T-cell (primary cell): ENCODE measurements around the gene STK35. TPM values are rescaled to one million over a fixed set of nuclear protein-coding genes. Genes with fewer than 3 reads are reported as not detected.

Experiments used
- ATAC-seq, 4 experiments: fragments of 200-7000 bp in 3 of 4; fragments of 150-1000 bp in 1 of 4; cut with Tn5 transposase; replicated peaks in 1 of 4; 1 replicate in 3 of 4; 2 replicates in 1 of 4; pipeline ENCODE4 v1.10.0; 2021; ENCODE audit warnings: moderate library complexity in 3 of 4, mild to moderate bottlenecking in 2 of 4, moderate number of reproducible peaks in 1 of 4
- CTCF ChIA-PET, 2 donors: fragments of 300-600 bp; sonication (Branson Sonifier 250); formaldehyde crosslinking; loops; one replicate each; lab custom pipeline; 2022; ENCODE audit warnings: antibody characterized with exemption in 2 of 2; lab: Charles Lee
- POLR2A ChIA-PET, 2 donors: fragments of 300-600 bp; sonication (Branson Sonifier 250); formaldehyde crosslinking; loops; one replicate each; lab custom pipeline; 2022; ENCODE audit warnings: antibody characterized with exemption in 2 of 2; lab: Charles Lee
- DNase-seq, 35 experiments: peaks; one replicate each; pipeline versions ENCODE4 v3.0.0 to v3.0.0-alpha.2; 2013 to 2023
- H3K27ac ChIP-seq: one replicate; pipeline ENCODE4 v1.5.1; 2013; ENCODE audit warnings: low read length
- H3K27me3 ChIP-seq, 2 experiments: replicated peaks in 1 of 2; 1 replicate in 1 of 2; 2 replicates in 1 of 2; pipeline versions ENCODE4 v1.6.1 to v1.7.0; 2013; ENCODE audit warnings: low read length in 1 of 2, mixed read lengths in 1 of 2; ENCODE audit not compliant: control insufficient read depth in 2 of 2, insufficient read depth in 2 of 2; ENCODE audit errors: extremely low read depth in 1 of 2
- H3K36me3 ChIP-seq, 2 donors: 1 replicate in 1 of 2; 2 replicates in 1 of 2; pipeline versions ENCODE4 v1.6.1 to v1.7.0; 2013; ENCODE audit warnings: low read length in 1 of 2; ENCODE audit not compliant: control insufficient read depth in 2 of 2, insufficient read depth in 1 of 2; ENCODE audit errors: extremely low read depth in 1 of 2
- H3K4me1 ChIP-seq, 2 experiments: 1 replicate in 1 of 2; 2 replicates in 1 of 2; pipeline versions ENCODE4 v1.6.1 to v1.7.0; 2013; ENCODE audit warnings: low read length in 2 of 2, mixed read lengths in 1 of 2; ENCODE audit not compliant: insufficient read depth in 2 of 2, control insufficient read depth in 1 of 2; ENCODE audit errors: extremely low read depth in 1 of 2
- H3K4me3 ChIP-seq, 2 donors: 1 replicate in 1 of 2; 2 replicates in 1 of 2; pipeline versions ENCODE4 v1.5.1 to v1.7.0; 2013; ENCODE audit warnings: mild to moderate bottlenecking in 2 of 2, low read length in 1 of 2, moderate library complexity in 1 of 2; ENCODE audit not compliant: control insufficient read depth in 1 of 2; ENCODE audit errors: extremely low read depth in 1 of 2
- H3K9me3 ChIP-seq: 2 replicates; pipeline ENCODE4 v1.7.0; 2013
- H3K27ac Mint-ChIP-seq, 2 donors: one replicate each; pipeline ENCODE4 v1.8.0; 2020 to 2021; ENCODE audit warnings: mild to moderate bottlenecking in 2 of 2, mixed read lengths in 2 of 2
- H3K27me3 Mint-ChIP-seq, 2 donors: one replicate each; pipeline ENCODE4 v1.8.0; 2021 to 2022; ENCODE audit warnings: mixed read lengths in 2 of 2
- H3K36me3 Mint-ChIP-seq: one replicate; pipeline ENCODE4 v1.8.0; 2021; ENCODE audit warnings: mixed read lengths
- H3K4me1 Mint-ChIP-seq, 3 donors: one replicate each; pipeline ENCODE4 v1.8.0; 2020 to 2022; ENCODE audit warnings: mixed read lengths in 3 of 3, mild to moderate bottlenecking in 1 of 3
- H3K4me3 Mint-ChIP-seq, 3 donors: one replicate each; pipeline ENCODE4 v1.8.0; 2020 to 2022; ENCODE audit warnings: mild to moderate bottlenecking in 3 of 3, mixed read lengths in 3 of 3, moderate library complexity in 3 of 3
- H3K9me3 Mint-ChIP-seq, 3 donors: one replicate each; pipeline ENCODE4 v1.8.0; 2020 to 2022; ENCODE audit warnings: mixed read lengths in 3 of 3
- WGBS: methylation state at CpG from one replicate; pipeline ENCODE4 v1.1.5; 2013; ENCODE audit warnings: missing lambda C conversion rate; ENCODE audit not compliant: insufficient coverage; 5-methylcytosine and 5-hydroxymethylcytosine counted together
- total RNA-seq, 35 experiments: library from RNA in 6 of 35; stranded (reverse) in 6 of 35; fragments of 120-200 nt in 1 of 35; gene quantifications; one replicate each; pipeline versions ENCODE4 v1.2.1 to v1.2.4 and lab custom pipeline; 2013 to 2026

STK35 gene
- total RNA-seq, 5 donors from 2014 or later (not counting 1 experiment from before 2014, with no cell fraction given), result 16.2 to 20.6 (median 19.3) TPM

DNA sequence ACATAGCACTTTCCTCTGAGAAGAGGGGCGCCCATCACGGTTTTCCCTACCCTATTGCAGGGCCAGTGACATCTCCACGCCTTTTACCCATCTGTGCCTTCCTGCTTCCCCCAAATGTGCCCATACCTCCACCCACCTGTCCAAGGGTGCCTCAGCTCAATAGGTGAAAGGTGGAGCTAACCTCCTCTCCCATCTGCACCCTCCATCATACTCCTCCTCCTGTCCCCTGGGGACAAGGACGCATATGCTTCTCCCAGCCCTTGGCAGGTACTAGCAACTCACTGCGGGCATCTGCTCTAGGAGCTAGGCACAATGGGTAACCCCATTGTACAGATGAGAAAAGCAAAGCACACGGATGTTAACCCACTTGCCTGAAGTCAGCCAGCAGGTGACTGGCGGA is 62.8 kb downstream of the STK35 start:
- Mint-ChIP-seq H3K27me3 (no peaks in the 10 kb centered on the region), H3K4me3 (no peak overlapping the region), H3K27ac (no peak overlapping the region), H3K9me3 (no peaks in the 10 kb centered on the region), H3K4me1 (no peaks in the 10 kb centered on the region), H3K36me3 (no peaks in the 10 kb centered on the region)
- Histone ChIP-seq H3K4me3 (no peak overlapping the region), H3K9me3 (no peaks in the 10 kb centered on the region), H3K27me3 (no peaks in the 10 kb centered on the region), H3K27ac (no peak overlapping the region), H3K4me1 (no peaks in the 10 kb centered on the region), H3K36me3 (no peaks in the 10 kb centered on the region)
- ChIA-PET POLR2A (interaction anchor here in 1 of 2 donors (0.6 kb wide), 1 partner anchor 674 kb away, joined by 3 read pairs; no protein-coding TSS in a partner anchor), CTCF (no interaction called here)
- ATAC-seq (no peak), DNase-seq (no peak)
- WGBS, result 80% methylated on average over 5 of the region's 7 CpGs

DNA sequence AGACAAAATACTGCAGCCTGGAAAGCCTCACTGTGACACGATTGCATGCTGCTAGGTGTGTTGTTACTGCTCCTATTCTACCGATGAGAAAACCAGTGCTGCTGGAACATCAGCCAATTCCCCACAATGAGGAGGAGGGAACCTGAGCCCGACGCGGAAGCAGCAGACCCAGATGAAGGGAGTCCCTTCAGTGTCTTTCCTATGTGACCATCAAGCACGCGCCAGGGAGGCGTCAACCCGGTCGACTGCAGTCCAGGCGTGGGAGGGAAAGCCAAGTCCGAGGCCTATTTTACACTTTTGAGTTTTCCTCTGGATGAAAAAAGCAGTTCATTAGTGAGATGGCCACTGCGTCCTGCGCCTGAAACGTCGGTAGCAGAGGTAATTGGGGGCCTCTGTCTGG is 63.3 kb downstream of the STK35 start:
- Mint-ChIP-seq H3K4me1 (no peaks in the 10 kb centered on the region), H3K27ac (no peak overlapping the region), H3K36me3 (no peaks in the 10 kb centered on the region), H3K27me3 (no peaks in the 10 kb centered on the region), H3K9me3 (no peaks in the 10 kb centered on the region), H3K4me3 (no peak overlapping the region)
- no peaks in the 10 kb centered on the region for H3K4me1 ChIP-seq
- H3K9me3 ChIP-seq, result no peaks in the 10 kb centered on the region
- CTCF ChIA-PET, result no interaction called here
- H3K4me3 ChIP-seq, result no peak overlapping the region
- no peaks in the 10 kb centered on the region for H3K27me3 ChIP-seq
- POLR2A ChIA-PET, result no interaction called here
- 84% methylated on average over 16 of the region's 16 CpGs for whole genome bisulfite sequencing
- H3K36me3 ChIP-seq, result no peaks in the 10 kb centered on the region
- H3K27ac ChIP-seq, result no peak overlapping the region
- DNase-seq (no peak), ATAC-seq (no peak)

DNA sequence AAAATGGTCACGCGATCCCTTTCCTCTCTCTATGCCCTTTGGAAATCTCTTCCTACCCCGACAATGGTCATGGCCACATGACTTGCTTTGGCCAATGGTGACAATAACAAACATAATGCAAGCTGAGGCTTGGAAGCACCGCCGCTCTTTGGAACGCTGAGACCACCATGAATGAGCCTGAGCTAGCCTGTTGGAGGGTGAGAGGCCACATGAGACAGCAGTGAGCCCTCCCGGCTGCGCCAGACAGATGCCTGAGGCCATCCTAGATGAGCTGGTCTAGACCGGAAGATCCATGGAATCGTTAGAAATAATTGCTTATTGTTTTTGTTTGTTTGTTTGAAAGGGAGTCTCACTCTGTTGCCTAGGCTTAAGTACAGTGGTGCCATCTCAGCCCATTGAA is 64.2 kb downstream of the STK35 start:
- H3K36me3 Mint-ChIP-seq, result no peaks in the 10 kb centered on the region
- CTCF ChIA-PET, result no interaction called here
- no peak overlapping the region for H3K27ac ChIP-seq

DNA sequence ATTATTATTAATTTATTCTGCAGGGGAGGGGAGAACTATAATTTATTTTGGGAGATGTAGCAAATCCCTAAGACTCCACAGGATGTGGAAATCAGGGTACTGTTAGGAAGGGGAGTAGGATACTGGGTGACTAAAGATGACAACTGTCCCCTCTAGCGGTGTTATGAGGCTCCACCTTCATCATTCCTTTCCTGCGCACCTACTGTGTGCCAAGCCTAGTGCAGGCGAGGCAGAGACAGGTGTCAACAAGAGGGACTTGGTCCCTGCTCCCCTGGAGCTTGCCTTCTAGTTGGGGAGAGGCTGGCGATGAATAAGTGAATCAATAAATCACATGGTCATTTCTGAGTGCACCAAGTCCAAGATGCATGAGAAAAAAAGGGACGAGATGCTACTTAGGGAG is 65.5 kb downstream of the STK35 start:
- ATAC-seq (no peak), DNase-seq (no peak)
- Mint-ChIP-seq H3K4me1 (no peaks in the 10 kb centered on the region), H3K9me3 (no peaks in the 10 kb centered on the region), H3K4me3 (no peak overlapping the region), H3K27me3 (peaks cover 5 to 10% of the 10 kb centered on the region in 2 donors), H3K27ac (no peak overlapping the region), H3K36me3 (no peaks in the 10 kb centered on the region)
- Histone ChIP-seq H3K27me3 (peaks cover 0 to 9% of the 10 kb centered on the region in 2 experiments), H3K4me3 (no peak overlapping the region), H3K36me3 (no peaks in the 10 kb centered on the region), H3K4me1 (no peaks in the 10 kb centered on the region), H3K9me3 (no peaks in the 10 kb centered on the region), H3K27ac (no peak overlapping the region)
- ChIA-PET CTCF (no interaction called here), POLR2A (no interaction called here)
- 58% methylated on average over 2 of the region's 5 CpGs for WGBS

More for the DNA sequence above, 64.2 kb downstream of the STK35 start:
- ATAC-seq (no peak), DNase-seq (no peak)
- H3K4me3 ChIP-seq, result no peak overlapping the region
- H3K27me3 Mint-ChIP-seq, result peaks cover 4% of the 10 kb centered on the region in 2 donors
- no peaks in the 10 kb centered on the region for H3K9me3 ChIP-seq
- no peaks in the 10 kb centered on the region for H3K4me1 ChIP-seq
- WGBS, result 88% methylated on average over 7 of the region's 10 CpGs
- no peak overlapping the region for H3K27ac Mint-ChIP-seq
- H3K36me3 ChIP-seq, result no peaks in the 10 kb centered on the region
- H3K4me3 Mint-ChIP-seq, result no peak overlapping the region
- H3K9me3 Mint-ChIP-seq, result no peaks in the 10 kb centered on the region
- peaks cover 0 to 4% of the 10 kb centered on the region in 2 experiments for H3K27me3 ChIP-seq
- POLR2A ChIA-PET, result no interaction called here
- no peaks in the 10 kb centered on the region for H3K4me1 Mint-ChIP-seq

DNA sequence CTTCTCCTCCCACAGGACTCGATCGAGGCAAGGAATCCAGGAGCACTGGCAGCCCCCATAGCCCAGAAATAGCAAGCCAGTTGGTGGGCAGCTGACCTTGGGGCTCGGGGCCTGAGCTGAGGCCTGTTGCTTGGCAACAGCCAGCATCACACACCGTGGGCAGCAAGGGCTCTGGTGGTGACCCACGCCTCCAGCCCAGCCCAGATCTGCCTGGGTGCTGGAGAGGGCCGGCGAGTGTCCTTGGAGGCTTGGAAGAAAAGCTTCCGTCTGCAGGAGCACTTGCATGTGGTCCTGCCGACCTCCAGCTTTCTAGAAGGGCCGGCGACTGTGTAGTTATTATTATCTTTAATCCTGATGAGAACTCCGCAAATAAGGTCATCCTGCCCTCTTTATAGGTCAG is 67.3 kb downstream of the STK35 start:
- no peaks in the 10 kb centered on the region for H3K9me3 Mint-ChIP-seq
- Histone ChIP-seq H3K27ac (no peak overlapping the region), H3K27me3 (peaks cover 0 to 14% of the 10 kb centered on the region in 2 experiments), H3K36me3 (no peaks in the 10 kb centered on the region), H3K9me3 (no peaks in the 10 kb centered on the region), H3K4me1 (peaks cover 0 to 4% of the 10 kb centered on the region in 2 experiments), H3K4me3 (no peak overlapping the region)
- H3K27me3 Mint-ChIP-seq, result peaks cover 9 to 14% of the 10 kb centered on the region in 2 donors
- ChIA-PET POLR2A (no interaction called here), CTCF (interaction anchor here in 1 of 2 donors (0.6 kb wide), 1 partner anchor 194 kb away, joined by 3 read pairs; no protein-coding TSS in a partner anchor)
- no peak overlapping the region for H3K27ac Mint-ChIP-seq
- DNase-seq (no peak), ATAC-seq (no peak)
- H3K4me3 Mint-ChIP-seq, result no peak overlapping the region
- no peaks in the 10 kb centered on the region for H3K36me3 Mint-ChIP-seq
- H3K4me1 Mint-ChIP-seq, result peaks cover 3 to 5% (median 4%) of the 10 kb centered on the region in 3 donors
- 73% methylated on average over 12 of the region's 12 CpGs for WGBS

DNA sequence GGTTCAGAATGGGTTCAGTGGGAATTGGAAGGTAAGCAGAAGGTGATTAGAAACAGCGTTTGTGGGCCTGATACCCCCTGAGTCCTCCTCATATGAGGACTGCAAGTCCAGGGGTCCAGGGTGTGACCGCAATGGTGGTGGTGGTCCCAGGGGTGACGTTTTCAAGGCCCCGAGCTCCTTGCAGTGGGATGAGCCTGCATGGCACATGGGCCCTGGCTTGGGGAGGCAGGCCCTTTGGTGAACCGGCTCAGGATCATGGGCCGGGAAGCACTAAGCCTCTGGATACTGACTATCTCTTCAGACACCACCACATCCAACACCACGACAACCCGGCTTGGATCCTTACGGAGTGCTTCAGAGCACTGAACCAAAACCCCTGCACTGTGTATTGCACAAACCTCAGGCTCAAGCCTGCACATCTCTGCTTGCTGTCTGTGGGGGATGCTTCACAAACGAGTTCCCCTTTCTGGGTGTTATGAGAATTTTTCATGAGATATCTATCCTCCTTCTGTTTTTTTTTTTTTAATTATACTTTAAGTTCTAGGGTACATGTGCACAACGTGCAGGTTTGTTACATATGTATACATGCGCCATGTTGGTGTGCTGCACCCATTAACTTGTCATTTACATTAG is 67.9 kb downstream of the STK35 start:
- DNase-seq (no peak), ATAC-seq (no peak)
- Mint-ChIP-seq H3K27ac (no peak overlapping the region), H3K9me3 (no peaks in the 10 kb centered on the region), H3K36me3 (no peaks in the 10 kb centered on the region), H3K27me3 (peaks cover 14 to 16% of the 10 kb centered on the region in 2 donors), H3K4me1 (peaks cover 3 to 5% (median 4%) of the 10 kb centered on the region in 3 donors), H3K4me3 (no peak overlapping the region)
- H3K9me3 ChIP-seq, result no peaks in the 10 kb centered on the region
- no peaks in the 10 kb centered on the region for H3K36me3 ChIP-seq
- CTCF ChIA-PET, result interaction anchor here in 1 of 2 donors (0.5 to 0.6 kb wide), 2 partner anchors 195 to 1675 kb away, joined by 3 read pairs; no protein-coding TSS in a partner anchor
- H3K4me3 ChIP-seq, result no peak overlapping the region
- no peak overlapping the region for H3K27ac ChIP-seq
- H3K27me3 ChIP-seq, result peaks cover 0 to 20% of the 10 kb centered on the region in 2 experiments
- peaks cover 0 to 4% of the 10 kb centered on the region in 2 experiments for H3K4me1 ChIP-seq
- 83% methylated on average over 7 of the region's 12 CpGs for WGBS
- POLR2A ChIA-PET, result no interaction called here
